ENCODE results near the gene CYP4F22.
A peak's percentile ranks its signal among the peaks of the same experiment; 100 is the strongest.
"Not testable (repeated sequence)": the region's sequence is repeated elsewhere in the genome, so short reads cannot be mapped to it uniquely, and the experiment has no call there.

CYP4F22 gene

GRCh38 chr19:15487038-15487437 lies 21.3 kb upstream of the CYP4F22 start:
- no peak for DNase-seq
- in situ Hi-C loops (cut with MboI; ENCODE audit: low pct_unique_long_range_greater_than_20kb, low sequenced_read_pairs) = no loop called here

- in situ Hi-C loops (cut with MboI; ENCODE audit: low pct_unique_long_range_greater_than_20kb, low sequenced_read_pairs) = no loop called here
- no peak for DNase-seq
These were observed 19.7 kb upstream of the CYP4F22 start for GRCh38 chr19:15488489-15489226.

- DNase-seq = no peak
- in situ Hi-C loops (cut with MboI; ENCODE audit: low pct_unique_long_range_greater_than_20kb, low sequenced_read_pairs) = no loop called here
These were observed 13.2 kb upstream of the CYP4F22 start for GRCh38 chr19:15495151-15495550.

- DNase-seq = no peak
- in situ Hi-C loops (cut with MboI; ENCODE audit: low pct_unique_long_range_greater_than_20kb, low sequenced_read_pairs) = no loop called here
These were observed 10.0 kb upstream of the CYP4F22 start for GRCh38 chr19:15498156-15498858.

GRCh38 chr19:15498910-15499309 lies 9.4 kb upstream of the CYP4F22 start:
- peak; percentile 27 for DNase-seq
- in situ Hi-C loops (cut with MboI; ENCODE audit: low pct_unique_long_range_greater_than_20kb, low sequenced_read_pairs) = no loop called here

- in situ Hi-C loops (cut with MboI; ENCODE audit: low pct_unique_long_range_greater_than_20kb, low sequenced_read_pairs) = no loop called here
- DNase-seq = no peak
These were observed 6.7 kb upstream of the CYP4F22 start for GRCh38 chr19:15501596-15501995.

GRCh38 chr19:15502264-15502663 lies 6.1 kb upstream of the CYP4F22 start:
- DNase-seq = no peak
- in situ Hi-C loops (cut with MboI; ENCODE audit: low pct_unique_long_range_greater_than_20kb, low sequenced_read_pairs) = no loop called here

- in situ Hi-C loops (cut with MboI; ENCODE audit: low pct_unique_long_range_greater_than_20kb, low sequenced_read_pairs) = no loop called here
- DNase-seq = no peak
These were observed 2.2 kb upstream of the CYP4F22 start for GRCh38 chr19:15506074-15506571.

GRCh38 chr19:15507068-15508034 lies 974 bp upstream of the CYP4F22 start:
- peak; percentile 29 for DNase-seq
- in situ Hi-C loops (cut with MboI; ENCODE audit: low pct_unique_long_range_greater_than_20kb, low sequenced_read_pairs) = no loop called here

- no peak for DNase-seq
- in situ Hi-C loops (cut with MboI; ENCODE audit: low pct_unique_long_range_greater_than_20kb, low sequenced_read_pairs) = no loop called here
These were observed 3.5 kb downstream of the CYP4F22 start for GRCh38 chr19:15511671-15512424.

- DNase-seq; in situ Hi-C loops (cut with MboI; ENCODE audit: low pct_unique_long_range_greater_than_20kb, low sequenced_read_pairs): not testable (repeated sequence)
These were observed 6.9 kb downstream of the CYP4F22 start for GRCh38 chr19:15515227-15515625.

GRCh38 chr19:15516363-15516762 lies 8.0 kb downstream of the CYP4F22 start:
- DNase-seq = no peak
- in situ Hi-C loops (cut with MboI; ENCODE audit: low pct_unique_long_range_greater_than_20kb, low sequenced_read_pairs) = no loop called here

- in situ Hi-C loops (cut with MboI; ENCODE audit: low pct_unique_long_range_greater_than_20kb, low sequenced_read_pairs) = no loop called here
- no peak for DNase-seq
These were observed 9.5 kb downstream of the CYP4F22 start for GRCh38 chr19:15517778-15518177.

GRCh38 chr19:15519433-15519976 lies 11.2 kb downstream of the CYP4F22 start:
- DNase-seq = no peak
- in situ Hi-C loops (cut with MboI; ENCODE audit: low pct_unique_long_range_greater_than_20kb, low sequenced_read_pairs) = no loop called here

- no peak for DNase-seq
- in situ Hi-C loops (cut with MboI; ENCODE audit: low pct_unique_long_range_greater_than_20kb, low sequenced_read_pairs) = no loop called here
These were observed 16.5 kb downstream of the CYP4F22 start for GRCh38 chr19:15524781-15525180.

GRCh38 chr19:15525291-15525690 lies 17.0 kb downstream of the CYP4F22 start:
- in situ Hi-C loops (cut with MboI; ENCODE audit: low pct_unique_long_range_greater_than_20kb, low sequenced_read_pairs) = no loop called here
- no peak for DNase-seq

GRCh38 chr19:15526408-15526807 lies 18.1 kb downstream of the CYP4F22 start:
- no peak for DNase-seq
- in situ Hi-C loops (cut with MboI; ENCODE audit: low pct_unique_long_range_greater_than_20kb, low sequenced_read_pairs) = no loop called here

GRCh38 chr19:15527705-15528104 lies 19.4 kb downstream of the CYP4F22 start:
- no peak for DNase-seq
- in situ Hi-C loops (cut with MboI; ENCODE audit: low pct_unique_long_range_greater_than_20kb, low sequenced_read_pairs) = no loop called here
